GM21360 (cell line): Measurements from ENCODE around the gene FBXO33.
A peak's percentile ranks its signal among the peaks of the same experiment; 100 is the strongest.

Experiments
- ATAC-seq: cut with Tn5 transposase; IDR thresholded peaks from one replicate; pipeline ENCODE4 v1.9.1; 2021; ENCODE audit warnings: mild to moderate bottlenecking, moderate library complexity; ENCODE audit not compliant: unreplicated experiment

Gene FBXO33

DNA sequence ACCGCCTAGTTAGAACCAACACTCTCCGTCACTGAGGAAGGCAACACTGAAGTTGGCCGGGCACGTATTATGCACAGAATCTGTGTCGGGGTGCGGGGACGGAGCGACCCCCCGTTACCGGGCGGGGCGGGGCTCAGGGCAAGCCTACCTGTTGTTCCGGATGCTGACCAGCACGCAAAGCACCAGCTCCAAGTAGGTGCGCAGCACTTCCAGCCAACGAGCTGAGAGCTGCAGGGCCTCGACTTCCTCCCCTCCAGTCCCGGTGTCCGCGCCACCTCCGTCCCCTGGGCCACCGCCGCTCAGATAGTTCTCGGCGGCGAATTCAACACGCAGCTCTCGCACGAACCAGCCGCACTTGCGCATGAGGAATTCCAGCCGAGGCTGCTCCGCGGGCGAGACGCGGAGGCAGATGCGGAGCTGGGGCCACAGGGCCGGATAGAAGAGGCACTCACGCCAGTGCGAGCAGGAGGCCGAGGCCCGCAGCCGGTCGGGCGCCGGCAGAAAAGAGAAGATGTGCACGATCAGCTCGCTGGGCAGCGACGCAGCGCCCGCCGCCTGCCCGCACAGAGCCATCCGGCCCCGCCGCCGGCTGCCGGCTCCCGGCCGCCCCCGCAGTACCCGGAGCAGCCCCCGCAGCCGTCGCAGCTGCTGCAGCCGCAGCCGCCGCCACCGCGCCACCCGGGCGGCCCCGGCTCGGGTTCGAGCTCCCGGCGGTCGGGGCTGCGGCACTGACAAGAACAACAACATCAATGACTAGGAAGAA, 636 bp downstream of the FBXO33 start:
- ATAC-seq, result peak; percentile 12

GRCh38 chr14:39430762-39431415, 1.3 kb downstream of the FBXO33 start:
- ATAC-seq, result peak; percentile 0

GRCh38 chr14:39428118-39428517, 4.1 kb downstream of the FBXO33 start:
- ATAC-seq, result no peak

DNA sequence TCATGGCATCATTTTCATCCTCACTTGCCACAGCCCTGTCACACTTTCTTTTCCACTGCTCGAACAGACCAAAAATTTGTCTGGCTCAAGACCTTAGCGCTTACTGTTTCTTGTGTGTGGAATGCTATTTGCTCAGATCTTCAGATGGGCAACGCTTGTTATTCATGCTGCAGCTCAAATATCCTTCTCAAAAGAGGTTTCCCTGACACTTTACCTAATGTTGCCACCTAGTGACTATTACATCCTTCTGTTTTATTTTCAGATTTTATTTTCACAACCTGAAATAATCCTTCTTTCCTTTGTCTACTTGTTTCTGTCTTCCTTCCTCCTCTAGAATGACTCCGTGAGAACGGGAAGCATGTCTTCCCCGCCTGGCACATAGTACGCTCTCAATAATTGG, 5.6 kb downstream of the FBXO33 start:
- ATAC-seq, result no peak

- no peak for ATAC-seq
Measured at GRCh38 chr14:39425947-39426346, 6.3 kb downstream of the FBXO33 start.

DNA sequence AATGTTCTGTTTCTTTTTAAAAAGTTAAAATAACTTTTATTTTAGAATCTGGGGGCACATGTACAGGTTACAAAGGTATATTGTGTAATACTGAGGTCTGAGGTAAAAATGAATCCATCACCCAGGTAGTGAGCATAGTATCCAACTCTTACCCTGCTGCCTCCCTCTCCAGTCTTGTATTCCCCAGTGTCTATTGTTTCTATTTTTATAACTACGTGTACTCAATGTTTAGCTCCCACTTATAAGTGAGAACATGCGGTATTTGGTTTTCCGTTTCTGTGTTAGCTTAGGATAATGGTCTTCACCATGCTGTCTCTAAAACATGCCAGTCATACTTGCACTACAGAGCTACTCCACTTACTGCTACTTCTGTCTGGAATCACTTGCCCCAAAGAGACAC, 8.4 kb downstream of the FBXO33 start:
- no peak for ATAC-seq

GRCh38 chr14:39422243-39422642, 10.0 kb downstream of the FBXO33 start:
- ATAC-seq, result no peak

GRCh38 chr14:39419272-39419671, 13.0 kb downstream of the FBXO33 start:
- no peak for ATAC-seq

GRCh38 chr14:39417014-39417413, 15.2 kb downstream of the FBXO33 start:
- no peak for ATAC-seq

- no peak for ATAC-seq
Measured at GRCh38 chr14:39416072-39416471, 16.2 kb downstream of the FBXO33 start.

- no peak for ATAC-seq
Measured at GRCh38 chr14:39406560-39406959, 25.7 kb downstream of the FBXO33 start.

DNA sequence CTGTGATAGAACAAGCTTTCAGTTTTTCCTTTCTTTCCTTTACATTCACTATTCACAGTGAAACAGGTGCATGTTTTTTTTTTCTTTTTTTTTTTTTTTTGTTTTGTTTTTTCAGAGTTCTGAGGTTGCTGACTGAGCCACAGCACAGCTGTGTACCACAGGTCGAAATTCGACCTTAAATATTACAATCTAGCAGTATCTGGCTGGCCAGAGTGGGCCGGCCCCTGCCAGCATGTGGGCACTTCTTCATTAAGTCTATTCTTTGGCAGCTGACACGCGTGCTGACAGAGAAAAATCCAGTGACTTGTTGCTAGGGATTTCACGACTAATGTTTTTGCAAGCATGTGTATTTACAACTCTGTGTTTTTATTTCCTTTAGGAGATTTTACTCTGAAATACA, 33.9 kb downstream of the FBXO33 start:
- ATAC-seq, result no peak

DNA sequence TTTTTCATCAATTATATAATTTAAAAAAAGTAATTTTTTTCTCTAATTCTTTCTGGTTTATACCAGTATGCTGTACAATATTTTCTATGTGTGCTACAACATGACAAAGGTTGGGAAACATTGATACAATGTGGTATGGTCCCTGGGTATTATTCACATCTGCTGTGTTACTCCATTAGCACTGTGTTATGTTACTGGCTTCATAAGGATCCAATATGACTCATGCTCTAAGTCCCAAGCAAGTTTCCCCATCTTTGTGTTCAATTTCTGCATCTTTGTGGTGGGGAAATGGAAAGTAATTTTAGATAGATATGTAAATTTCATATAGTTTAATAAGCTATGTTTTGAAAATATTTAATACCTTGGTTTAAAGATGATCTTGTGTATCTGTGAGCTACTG, 35.8 kb downstream of the FBXO33 start:
- no peak for ATAC-seq

GRCh38 chr14:39395555-39396254, 36.5 kb downstream of the FBXO33 start:
- no peak for ATAC-seq

GRCh38 chr14:39393289-39393688, 38.9 kb downstream of the FBXO33 start:
- ATAC-seq, result no peak

- no peak for ATAC-seq
Measured at GRCh38 chr14:39384177-39384576, 48.1 kb downstream of the FBXO33 start.

GRCh38 chr14:39383741-39384140, 48.5 kb downstream of the FBXO33 start:
- no peak for ATAC-seq

DNA sequence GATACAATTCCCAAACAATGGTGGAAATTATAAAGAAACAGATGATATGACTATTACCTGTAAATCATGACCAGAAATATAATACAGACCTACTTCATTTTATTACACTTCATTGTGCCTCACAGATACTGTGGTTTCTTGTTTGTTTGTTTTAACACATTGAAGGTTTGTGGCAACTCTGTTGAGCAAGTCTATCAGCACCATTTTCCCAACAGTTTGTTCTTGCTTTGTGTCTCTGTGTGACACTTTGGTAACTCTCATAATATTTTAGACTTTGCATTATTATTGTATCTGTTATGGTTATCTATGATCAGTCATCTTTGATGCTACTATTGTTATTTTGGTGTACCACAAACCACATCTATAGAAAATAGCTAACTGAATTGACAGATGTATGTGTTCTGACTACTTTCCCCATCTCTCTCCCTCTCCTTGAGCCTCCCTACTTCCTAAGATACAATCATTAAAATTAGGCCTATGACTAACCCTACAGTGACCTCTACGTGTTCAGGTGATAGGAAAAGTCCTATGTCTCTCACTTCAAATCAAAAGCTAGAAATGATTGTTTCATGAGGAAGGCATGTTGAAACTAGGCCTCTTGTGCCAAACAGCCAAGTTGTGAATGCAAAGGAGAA, 49.1 kb downstream of the FBXO33 start:
- no peak for ATAC-seq

DNA sequence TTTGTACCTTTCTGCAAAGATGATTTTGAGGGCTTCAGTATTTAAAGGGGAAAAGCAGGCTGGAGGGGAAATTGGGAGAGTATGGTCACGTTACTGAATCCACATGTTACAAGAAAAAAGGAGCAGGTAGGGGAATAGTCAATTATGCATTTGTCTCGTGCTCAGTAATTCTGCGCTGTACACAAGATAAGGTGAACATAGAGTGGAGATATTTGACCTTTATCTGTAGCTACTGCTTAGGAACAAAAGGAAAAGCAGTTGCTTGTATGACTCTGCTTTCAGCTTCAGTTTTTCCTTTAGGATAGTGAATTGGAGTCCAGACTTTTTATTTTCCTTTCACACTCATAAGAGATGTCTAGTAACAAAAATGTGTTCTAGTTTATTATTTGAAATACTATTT, 49.8 kb downstream of the FBXO33 start:
- ATAC-seq, result no peak

DNA sequence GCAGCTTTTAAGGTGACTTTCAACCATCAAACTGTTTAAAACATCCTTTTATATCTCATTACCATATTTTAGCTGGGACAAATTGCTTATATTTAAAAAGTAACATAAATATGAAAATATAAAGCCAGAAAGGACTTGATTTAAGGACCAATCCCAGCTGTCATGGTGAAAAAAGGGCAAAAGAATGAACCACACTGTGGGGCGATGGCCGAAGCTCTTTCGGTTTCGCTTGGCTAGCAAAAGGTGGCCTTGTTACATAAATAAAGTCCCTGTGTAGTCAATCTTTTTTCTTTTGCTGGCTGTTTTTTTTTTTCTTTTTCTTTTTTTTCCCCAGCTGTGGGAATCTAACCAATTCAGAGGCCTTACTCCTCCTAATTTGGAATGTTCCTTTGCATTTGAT, 50.9 kb downstream of the FBXO33 start:
- no peak for ATAC-seq

DNA sequence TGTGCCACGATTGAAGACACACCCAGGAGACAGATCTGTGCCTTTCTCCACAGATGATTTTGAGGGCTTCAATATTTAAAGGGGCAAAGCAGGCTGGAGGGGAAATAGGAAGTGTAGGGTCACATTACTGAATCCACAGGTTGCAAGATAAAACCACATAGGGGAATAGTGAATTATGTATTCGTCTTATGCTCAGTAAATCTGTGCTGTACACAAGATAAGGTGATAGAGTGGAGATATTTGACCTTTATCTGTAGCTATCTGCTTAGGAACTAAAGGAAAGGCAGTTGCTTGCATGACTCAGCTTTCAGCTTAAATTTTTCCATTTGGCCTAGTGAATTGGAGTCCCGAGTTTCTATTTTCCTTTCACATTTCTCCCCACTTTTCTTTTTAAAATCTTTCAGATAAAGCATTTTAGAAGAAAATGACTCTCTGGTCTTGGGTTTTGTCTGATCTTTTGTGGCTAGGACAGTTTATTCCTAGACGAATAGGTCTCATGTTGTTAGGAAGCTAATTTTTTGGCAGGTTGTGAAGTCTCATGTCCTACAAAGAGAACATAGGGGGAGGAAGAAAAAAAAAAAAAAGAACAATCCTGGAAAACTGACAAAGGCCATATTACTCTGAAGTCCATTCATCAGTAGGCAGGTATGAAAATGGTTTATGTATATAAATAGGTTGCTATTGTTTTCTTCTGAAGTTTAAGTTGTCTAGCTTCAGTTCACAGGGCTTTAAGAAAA, 55.4 kb downstream of the FBXO33 start:
- no peak for ATAC-seq
